Glutamatergic neuron (in vitro differentiated cells): ENCODE results near the gene ZFP36L2. TPM values are rescaled to one million over a fixed set of nuclear protein-coding genes. Genes with fewer than 3 reads are reported as not detected.

ENCODE experiments used
- DNase-seq: peaks from one replicate; pipeline ENCODE4 v3.0.0; 2022
- H3K27ac Mint-ChIP-seq: one replicate; pipeline ENCODE4 v1.8.0; 2020; ENCODE audit warnings: mild to moderate bottlenecking, mixed read lengths, inconsistent platforms; ENCODE audit not compliant: unreplicated experiment
- H3K27me3 Mint-ChIP-seq: one replicate; pipeline ENCODE4 v1.8.0; 2020; ENCODE audit warnings: mild to moderate bottlenecking, moderate library complexity, mixed read lengths, inconsistent platforms; ENCODE audit not compliant: unreplicated experiment
- H3K36me3 Mint-ChIP-seq: one replicate; pipeline ENCODE4 v1.8.0; 2020; ENCODE audit warnings: mild to moderate bottlenecking, mixed read lengths, inconsistent platforms; ENCODE audit not compliant: unreplicated experiment
- H3K4me1 Mint-ChIP-seq: one replicate; pipeline ENCODE4 v1.8.0; 2020; ENCODE audit warnings: mild to moderate bottlenecking, low read depth, mixed read lengths, inconsistent platforms; ENCODE audit not compliant: unreplicated experiment
- H3K4me3 Mint-ChIP-seq: one replicate; pipeline ENCODE4 v1.8.0; 2020; ENCODE audit warnings: mild to moderate bottlenecking, mixed read lengths, inconsistent platforms; ENCODE audit not compliant: unreplicated experiment
- H3K9me3 Mint-ChIP-seq: one replicate; pipeline ENCODE4 v1.8.0; 2020; ENCODE audit warnings: mild to moderate bottlenecking, moderate library complexity, mixed read lengths, inconsistent platforms; ENCODE audit not compliant: unreplicated experiment
- CTCF ChIP-seq: fragments of 200-600 bp; sonication (generic); IDR thresholded peaks from one replicate; pipeline ENCODE4 v1.5.0; 2021; ENCODE audit not compliant: partially characterized antibody, unreplicated experiment
- total RNA-seq: library from RNA; stranded (reverse); fragmentation: NEBNext Ultra II Directional; extraction: Animal tissue kit (Norgen Biotek cat#: 25700); gene quantifications from one replicate; pipeline ENCODE4 v1.2.1, GENCODE V29; 2021; ENCODE audit not compliant: unreplicated experiment

The ZFP36L2 gene
- total RNA-seq, 1 donor from 2014 or later: 0.88 TPM

DNA sequence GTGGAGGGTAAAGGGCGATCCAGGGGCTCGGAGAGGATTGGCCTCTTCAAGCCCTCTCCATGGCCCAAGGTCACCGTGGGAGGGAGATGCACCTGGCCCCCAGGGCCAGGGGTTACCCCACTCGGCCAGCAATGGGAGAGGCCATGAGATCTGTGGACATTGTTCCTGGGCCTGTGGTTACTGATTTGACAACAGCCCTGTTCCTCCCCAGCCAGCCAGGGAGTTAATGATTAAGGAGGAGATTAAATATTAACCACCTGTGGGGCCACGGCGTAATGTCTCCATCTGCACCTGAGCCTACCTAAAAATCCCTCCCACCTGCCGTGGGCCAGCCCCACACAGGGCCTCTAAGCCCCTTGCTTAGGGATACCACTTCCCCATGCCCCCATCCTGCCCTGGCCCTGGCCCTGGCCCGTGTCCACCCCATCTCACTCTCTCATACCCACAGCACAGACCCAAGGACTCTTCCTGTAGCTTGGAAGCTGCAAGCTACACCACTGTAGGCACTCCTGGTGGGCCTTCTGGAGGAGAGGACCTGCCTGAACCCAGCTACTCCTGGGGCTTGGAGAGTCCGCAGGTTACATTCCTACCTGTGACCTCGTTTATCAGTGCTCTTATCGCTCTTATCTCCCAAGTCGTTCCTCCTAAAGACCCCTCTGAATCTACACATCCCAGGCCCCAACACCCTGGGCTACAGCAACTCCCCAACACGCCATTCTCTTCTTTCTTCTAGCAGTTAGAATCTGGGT, 32.1 kb downstream of the ZFP36L2 start:
- Mint-ChIP-seq H3K27ac (no peak overlapping the region), H3K27me3 (no peaks in the 10 kb centered on the region), H3K36me3 (no peaks in the 10 kb centered on the region), H3K4me3 (no peak overlapping the region), H3K9me3 (peaks cover 4% of the 10 kb centered on the region), H3K4me1 (no peaks in the 10 kb centered on the region)
- no peak for TF ChIP-seq CTCF
- DNase-seq: no peak

- no peaks in the 10 kb centered on the region for H3K36me3 Mint-ChIP-seq
- TF ChIP-seq CTCF: no peak
- H3K4me1 Mint-ChIP-seq: no peaks in the 10 kb centered on the region
- H3K4me3 Mint-ChIP-seq: no peak overlapping the region
- DNase-seq: no peak
- H3K27me3 Mint-ChIP-seq: peaks cover 4% of the 10 kb centered on the region
- H3K27ac Mint-ChIP-seq: no peak overlapping the region
- peaks cover 4% of the 10 kb centered on the region for H3K9me3 Mint-ChIP-seq
These were observed 32.7 kb downstream of the ZFP36L2 start for GRCh38 chr2:43193652-43194120.

- H3K9me3 Mint-ChIP-seq: peaks cover 4% of the 10 kb centered on the region
- H3K27me3 Mint-ChIP-seq: peaks cover 4% of the 10 kb centered on the region
- H3K36me3 Mint-ChIP-seq: no peaks in the 10 kb centered on the region
- no peak for TF ChIP-seq CTCF
- no peak overlapping the region for H3K4me3 Mint-ChIP-seq
- no peak overlapping the region for H3K27ac Mint-ChIP-seq
- no peaks in the 10 kb centered on the region for H3K4me1 Mint-ChIP-seq
- no peak for DNase-seq
These were observed 33.4 kb downstream of the ZFP36L2 start for GRCh38 chr2:43192744-43193651.

DNA sequence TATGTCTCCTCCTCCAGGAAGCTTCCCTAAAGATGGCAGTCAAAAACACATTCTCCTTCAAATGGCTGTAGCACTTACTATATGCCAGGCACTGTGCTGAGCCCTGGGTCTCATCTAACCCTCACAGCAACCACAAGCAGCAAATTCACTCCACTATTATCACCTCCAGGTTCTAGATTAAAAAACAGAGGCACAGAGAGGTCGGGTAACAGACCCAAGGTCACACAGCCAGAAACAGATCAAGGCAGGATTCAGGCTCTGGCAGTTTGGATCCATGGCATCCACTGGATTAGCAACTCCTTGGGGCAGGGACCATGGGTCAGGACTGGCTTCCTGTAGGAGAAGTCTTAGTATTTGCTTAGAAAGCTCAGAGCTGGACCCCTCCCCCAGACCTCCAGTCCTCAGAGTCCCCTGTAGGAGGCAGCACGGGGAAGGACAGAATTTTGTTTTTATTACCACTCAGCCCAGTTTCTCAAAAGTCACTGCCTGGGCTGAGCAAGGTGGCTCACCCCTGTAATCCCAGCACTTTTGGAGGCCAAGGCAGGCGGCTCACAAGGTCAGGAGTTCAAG, 34.4 kb downstream of the ZFP36L2 start:
- Mint-ChIP-seq H3K27ac (peak overlapping the region; percentile 8), H3K4me1 (peaks cover 3% of the 10 kb centered on the region), H3K27me3 (peaks cover 6% of the 10 kb centered on the region), H3K9me3 (peaks cover 6% of the 10 kb centered on the region), H3K36me3 (no peaks in the 10 kb centered on the region), H3K4me3 (no peak overlapping the region)
- TF ChIP-seq CTCF: no peak
- DNase-seq: no peak
